Endodermal cell (in vitro differentiated cells): Measurements from ENCODE around the gene CUX1. TPM values are rescaled to one million over a fixed set of nuclear protein-coding genes. Genes with fewer than 3 reads are reported as not detected.
A peak's percentile ranks its signal among the peaks of the same experiment; 100 is the strongest.

Experiments used
- DNase-seq: peaks from one replicate; pipeline ENCODE4 v3.0.0-alpha.2; 2017
- H3K27ac ChIP-seq: 2 replicates; pipeline ENCODE4 v1.5.1; 2013; ENCODE audit warnings: mild to moderate bottlenecking, low read depth, low read length, moderate library complexity
- H3K27me3 ChIP-seq: 2 replicates; pipeline ENCODE4 v1.6.1; 2013; ENCODE audit warnings: mild to moderate bottlenecking, low read length, moderate library complexity; ENCODE audit not compliant: insufficient read depth, control insufficient read depth, poor library complexity, severe bottlenecking
- H3K36me3 ChIP-seq: 2 replicates; pipeline ENCODE4 v1.7.0; 2013; ENCODE audit warnings: mild to moderate bottlenecking, low read length, moderate library complexity; ENCODE audit not compliant: control insufficient read depth, insufficient read depth
- H3K4me1 ChIP-seq: one replicate; pipeline ENCODE4 v1.7.0; 2013; ENCODE audit warnings: low read length; ENCODE audit not compliant: control insufficient read depth, insufficient read depth
- H3K4me3 ChIP-seq: 2 replicates; pipeline ENCODE4 v1.5.1; 2013; ENCODE audit warnings: mild to moderate bottlenecking, low read length, moderate library complexity
- H3K9ac ChIP-seq: 2 replicates; pipeline ENCODE4 v1.6.1; 2013; ENCODE audit warnings: mild to moderate bottlenecking, low read length, moderate library complexity; ENCODE audit not compliant: poor library complexity, severe bottlenecking; ENCODE audit errors: extremely low read depth
- H3K9me3 ChIP-seq: 2 replicates; pipeline ENCODE4 v1.6.1; 2013; ENCODE audit warnings: mild to moderate bottlenecking, low read length, moderate library complexity; ENCODE audit not compliant: control insufficient read depth
- H3K27ac Mint-ChIP-seq: 2 replicates; pipeline ENCODE4 v1.8.0; 2020; ENCODE audit warnings: mixed read lengths
- H3K27me3 Mint-ChIP-seq: 2 replicates; pipeline ENCODE4 v1.8.0; 2021; ENCODE audit warnings: mild to moderate bottlenecking, mixed read lengths; ENCODE audit not compliant: insufficient read depth
- H3K36me3 Mint-ChIP-seq: 2 replicates; pipeline ENCODE4 v1.8.0; 2020; ENCODE audit warnings: low read depth, mixed read lengths
- H3K4me1 Mint-ChIP-seq: 2 replicates; pipeline ENCODE4 v1.8.0; 2020; ENCODE audit warnings: mixed read lengths
- H3K4me3 Mint-ChIP-seq: 2 replicates; pipeline ENCODE4 v1.8.0; 2020; ENCODE audit warnings: mild to moderate bottlenecking, moderate library complexity, mixed read lengths
- H3K9me3 Mint-ChIP-seq: 2 replicates; pipeline ENCODE4 v1.8.0; 2020; ENCODE audit warnings: mild to moderate bottlenecking, mixed read lengths
- WGBS, 2 experiments: methylation state at CpG; one replicate each; pipeline versions ENCODE4 v1.1.5 to v1.1.7; 2013; ENCODE audit warnings: missing lambda C conversion rate in 2 of 2, mixed read lengths in 1 of 2; ENCODE audit not compliant: insufficient coverage in 1 of 2, insufficient read length in 1 of 2; 5-methylcytosine and 5-hydroxymethylcytosine counted together
- total RNA-seq, 2 donors: library from RNA; stranded (reverse); fragmentation: NEBNext Ultra II Directional in 1 of 2; extraction: Animal tissue kit (Norgen Biotek cat#: 25700) in 1 of 2; gene quantifications; 2 replicates in 1 of 2; 3 replicates in 1 of 2; pipeline ENCODE4 v1.2.1, GENCODE V29; 2021
- TF ChIP-seq, protein P1 (sequence below): fragments of 200-600 bp; sonication (generic); conservative IDR thresholded peaks from 2 replicates; pipeline ENCODE4 v1.5.0; 2021; ENCODE audit warnings: antibody characterized with exemption, mild to moderate bottlenecking

CUX1 gene
- total RNA-seq, 2 donors from 2014 or later = 85.1 to 108 TPM

GRCh38 chr7:101899616-101900015 is 82.2 kb downstream of the CUX1 start:
- H3K27ac ChIP-seq = no peak overlapping the region
- H3K36me3 ChIP-seq = peaks cover 4% of the 10 kb centered on the region
- peaks cover 2% of the 10 kb centered on the region for H3K4me1 ChIP-seq
- no peak overlapping the region for H3K4me3 Mint-ChIP-seq
- H3K9me3 Mint-ChIP-seq = no peaks in the 10 kb centered on the region
- H3K9ac ChIP-seq = no peak overlapping the region
- no peaks in the 10 kb centered on the region for H3K27me3 Mint-ChIP-seq
- TF ChIP-seq, protein P1, sequence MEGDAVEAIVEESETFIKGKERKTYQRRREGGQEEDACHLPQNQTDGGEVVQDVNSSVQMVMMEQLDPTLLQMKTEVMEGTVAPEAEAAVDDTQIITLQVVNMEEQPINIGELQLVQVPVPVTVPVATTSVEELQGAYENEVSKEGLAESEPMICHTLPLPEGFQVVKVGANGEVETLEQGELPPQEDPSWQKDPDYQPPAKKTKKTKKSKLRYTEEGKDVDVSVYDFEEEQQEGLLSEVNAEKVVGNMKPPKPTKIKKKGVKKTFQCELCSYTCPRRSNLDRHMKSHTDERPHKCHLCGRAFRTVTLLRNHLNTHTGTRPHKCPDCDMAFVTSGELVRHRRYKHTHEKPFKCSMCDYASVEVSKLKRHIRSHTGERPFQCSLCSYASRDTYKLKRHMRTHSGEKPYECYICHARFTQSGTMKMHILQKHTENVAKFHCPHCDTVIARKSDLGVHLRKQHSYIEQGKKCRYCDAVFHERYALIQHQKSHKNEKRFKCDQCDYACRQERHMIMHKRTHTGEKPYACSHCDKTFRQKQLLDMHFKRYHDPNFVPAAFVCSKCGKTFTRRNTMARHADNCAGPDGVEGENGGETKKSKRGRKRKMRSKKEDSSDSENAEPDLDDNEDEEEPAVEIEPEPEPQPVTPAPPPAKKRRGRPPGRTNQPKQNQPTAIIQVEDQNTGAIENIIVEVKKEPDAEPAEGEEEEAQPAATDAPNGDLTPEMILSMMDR = no peak
- peaks cover 31% of the 10 kb centered on the region for H3K4me1 Mint-ChIP-seq
- no peak overlapping the region for H3K27ac Mint-ChIP-seq
- no peak overlapping the region for H3K4me3 ChIP-seq
- 92 to 98% methylated on average over 6 to 7 of the region's 7 CpGs for WGBS, 2 experiments
- no peaks in the 10 kb centered on the region for H3K9me3 ChIP-seq
- H3K36me3 Mint-ChIP-seq = peaks cover 13% of the 10 kb centered on the region
- no peak for DNase-seq
- H3K27me3 ChIP-seq = no peaks in the 10 kb centered on the region

DNA sequence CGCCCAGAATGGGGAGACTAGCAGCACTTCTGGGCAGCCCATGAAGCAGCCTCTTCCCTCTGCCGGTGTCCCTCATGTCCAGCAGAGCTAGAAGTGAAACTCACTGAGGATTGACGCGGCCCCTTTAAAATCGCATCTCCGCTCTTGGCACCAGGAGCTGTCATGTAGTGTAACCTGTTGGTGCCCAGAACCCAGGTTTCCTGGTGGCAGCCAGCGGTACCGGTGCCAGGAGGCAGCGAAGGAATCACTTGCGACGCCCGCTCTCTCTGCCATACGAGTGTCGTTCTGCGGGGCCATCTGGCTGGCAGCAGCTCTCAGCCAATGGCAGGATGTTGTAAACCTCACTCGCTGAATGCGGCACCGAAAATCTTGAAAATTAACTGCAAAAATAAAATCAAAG is 82.7 kb downstream of the CUX1 start:
- Histone ChIP-seq H3K9me3 (no peaks in the 10 kb centered on the region), H3K27me3 (no peaks in the 10 kb centered on the region), H3K4me3 (no peak overlapping the region), H3K27ac (no peak overlapping the region), H3K4me1 (peaks cover 2% of the 10 kb centered on the region), H3K36me3 (peaks cover 7% of the 10 kb centered on the region), H3K9ac (no peak overlapping the region)
- Mint-ChIP-seq H3K27me3 (no peaks in the 10 kb centered on the region), H3K4me1 (peaks cover 31% of the 10 kb centered on the region), H3K36me3 (peaks cover 12% of the 10 kb centered on the region), H3K27ac (peak overlapping the region; percentile 17), H3K9me3 (no peaks in the 10 kb centered on the region), H3K4me3 (no peak overlapping the region)
- WGBS, 2 experiments = 94 to 96% methylated on average over 16 to 18 of the region's 18 CpGs
- no peak for DNase-seq
- TF ChIP-seq, protein P1 = no peak

DNA sequence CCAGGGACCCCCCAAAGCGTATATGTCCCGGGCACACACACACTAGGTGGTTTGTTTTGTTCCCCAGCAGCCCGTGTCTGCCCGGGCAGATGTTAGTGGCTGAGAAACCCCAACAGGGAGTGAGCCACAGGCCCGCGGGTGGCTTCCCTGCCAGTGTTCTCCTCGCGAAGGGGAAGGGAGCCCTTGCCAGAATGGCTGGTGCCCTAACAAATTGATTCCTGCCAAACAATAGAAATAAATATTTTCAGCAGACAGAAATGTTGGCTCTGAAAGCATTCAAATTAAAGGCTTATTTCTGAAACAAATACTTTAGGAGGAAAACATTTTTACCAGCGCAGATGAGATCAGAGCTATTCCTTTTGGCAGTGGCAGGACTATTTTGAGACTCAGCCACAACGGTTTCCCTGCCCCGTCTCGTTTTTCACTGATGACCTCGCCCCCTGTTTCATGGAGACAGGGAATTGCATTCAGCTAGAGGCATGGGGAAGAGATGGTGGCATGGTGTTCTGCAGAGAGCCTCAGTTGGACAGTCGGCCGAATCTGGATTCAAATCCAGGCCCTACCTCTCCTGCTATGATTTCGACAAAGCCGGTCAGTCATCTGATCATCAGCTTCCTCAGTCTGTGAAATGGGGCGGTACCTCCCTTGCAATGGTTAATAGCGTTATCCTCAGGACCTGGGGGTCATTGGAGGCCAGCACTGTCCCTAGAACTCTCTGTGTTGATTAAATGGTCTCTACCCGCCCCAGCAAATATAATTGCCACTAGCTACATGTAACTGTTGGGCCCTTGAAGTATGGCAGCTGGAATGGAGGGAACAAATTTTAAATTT is 84.5 kb downstream of the CUX1 start:
- WGBS, 2 experiments = 92 to 95% methylated on average over 16 to 20 of the region's 20 CpGs
- Mint-ChIP-seq H3K9me3 (no peaks in the 10 kb centered on the region), H3K27ac (no peak overlapping the region), H3K4me1 (peaks cover 26% of the 10 kb centered on the region), H3K4me3 (no peak overlapping the region), H3K27me3 (no peaks in the 10 kb centered on the region), H3K36me3 (peaks cover 17% of the 10 kb centered on the region)
- Histone ChIP-seq H3K9me3 (no peaks in the 10 kb centered on the region), H3K27ac (no peak overlapping the region), H3K4me3 (no peak overlapping the region), H3K4me1 (peaks cover 2% of the 10 kb centered on the region), H3K9ac (no peak overlapping the region), H3K27me3 (no peaks in the 10 kb centered on the region), H3K36me3 (peaks cover 11% of the 10 kb centered on the region)
- DNase-seq = no peak
- TF ChIP-seq, protein P1 = no peak
